ENCODE data around the gene SLC1A5.
A peak's percentile ranks its signal among the peaks of the same experiment; 100 is the strongest.
"Not testable (repeated sequence)": the region's sequence is repeated elsewhere in the genome, so short reads cannot be mapped to it uniquely, and the experiment has no call there.

SLC1A5 gene

DNA sequence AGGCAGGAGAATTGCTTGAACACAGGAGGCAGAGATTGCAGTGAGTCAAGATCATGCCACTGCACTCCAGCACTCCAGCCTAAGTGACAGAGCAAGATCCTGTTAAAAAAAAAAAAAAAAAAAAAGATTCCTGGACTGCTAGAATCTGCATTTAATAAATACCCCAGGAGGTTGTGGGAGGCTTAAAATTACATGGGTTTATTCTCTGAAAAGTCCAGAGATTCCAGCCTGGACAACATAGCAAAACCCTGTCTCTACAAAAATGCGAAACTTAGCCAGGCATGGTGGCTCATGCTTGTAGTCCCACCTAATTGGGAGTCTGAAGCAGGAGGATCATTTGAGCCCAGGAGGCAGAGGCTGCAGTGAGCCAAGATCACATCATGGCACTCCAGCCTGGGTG lies 9.5 kb upstream of the SLC1A5 start:
- DNase-seq, result no peak

DNA sequence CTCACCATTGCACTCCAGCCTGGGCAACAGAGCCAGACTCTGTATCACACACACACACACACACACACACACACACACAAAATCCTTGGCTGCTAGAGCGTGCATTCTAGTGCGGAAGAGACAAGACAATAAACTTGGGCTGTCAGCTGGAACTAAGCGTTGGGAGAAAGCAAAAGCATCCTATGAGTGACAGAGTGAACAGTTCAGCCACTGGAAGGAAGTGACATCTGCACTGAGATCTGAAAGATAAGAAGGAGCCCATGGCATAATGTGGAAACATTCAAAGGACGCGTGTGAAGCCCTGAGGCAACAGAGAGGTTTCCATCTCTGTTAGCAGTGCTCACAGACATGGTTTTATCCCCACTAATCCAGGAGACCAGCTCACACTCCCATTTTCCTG lies 3.5 kb upstream of the SLC1A5 start:
- peak; percentile 33 for DNase-seq

DNA sequence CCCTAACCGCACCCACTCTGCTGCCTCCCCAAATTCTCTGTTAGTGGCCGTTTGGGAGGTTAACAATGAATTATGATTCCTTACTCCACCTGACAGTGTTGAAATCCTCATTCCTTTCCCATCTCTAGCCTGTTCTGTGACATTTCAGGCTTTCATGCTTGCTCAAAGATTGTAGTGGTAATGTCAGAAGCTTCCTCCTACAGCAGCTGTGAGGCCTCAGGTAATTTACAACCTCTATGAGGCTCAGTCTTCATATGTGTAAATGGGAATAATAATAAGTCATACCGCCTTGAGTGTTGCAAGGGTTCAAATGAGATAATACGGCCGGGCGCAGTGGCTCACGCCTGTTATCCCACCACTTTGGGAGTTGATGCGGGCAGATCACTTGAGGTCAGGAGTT lies 977 bp upstream of the SLC1A5 start:
- no peak for DNase-seq

DNA sequence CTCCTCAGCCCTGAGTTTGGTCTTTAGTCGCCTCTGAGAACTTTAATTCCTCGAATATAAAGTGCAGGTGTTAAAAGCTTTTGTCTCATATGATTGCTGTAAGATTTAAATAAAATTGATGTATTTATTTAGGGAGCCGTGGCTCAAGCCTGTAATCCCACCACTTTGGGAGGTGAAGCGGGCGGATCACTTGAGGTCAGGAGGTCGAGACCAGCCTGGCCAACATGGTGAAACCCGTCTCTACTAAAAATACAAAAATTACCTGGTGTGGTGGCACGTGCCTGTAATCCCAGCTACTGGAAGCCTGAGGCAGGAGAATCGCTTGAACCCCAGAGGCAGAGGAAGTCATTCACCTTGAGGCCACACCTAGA lies 559 bp upstream of the SLC1A5 start:
- DNase-seq, result no peak

DNA sequence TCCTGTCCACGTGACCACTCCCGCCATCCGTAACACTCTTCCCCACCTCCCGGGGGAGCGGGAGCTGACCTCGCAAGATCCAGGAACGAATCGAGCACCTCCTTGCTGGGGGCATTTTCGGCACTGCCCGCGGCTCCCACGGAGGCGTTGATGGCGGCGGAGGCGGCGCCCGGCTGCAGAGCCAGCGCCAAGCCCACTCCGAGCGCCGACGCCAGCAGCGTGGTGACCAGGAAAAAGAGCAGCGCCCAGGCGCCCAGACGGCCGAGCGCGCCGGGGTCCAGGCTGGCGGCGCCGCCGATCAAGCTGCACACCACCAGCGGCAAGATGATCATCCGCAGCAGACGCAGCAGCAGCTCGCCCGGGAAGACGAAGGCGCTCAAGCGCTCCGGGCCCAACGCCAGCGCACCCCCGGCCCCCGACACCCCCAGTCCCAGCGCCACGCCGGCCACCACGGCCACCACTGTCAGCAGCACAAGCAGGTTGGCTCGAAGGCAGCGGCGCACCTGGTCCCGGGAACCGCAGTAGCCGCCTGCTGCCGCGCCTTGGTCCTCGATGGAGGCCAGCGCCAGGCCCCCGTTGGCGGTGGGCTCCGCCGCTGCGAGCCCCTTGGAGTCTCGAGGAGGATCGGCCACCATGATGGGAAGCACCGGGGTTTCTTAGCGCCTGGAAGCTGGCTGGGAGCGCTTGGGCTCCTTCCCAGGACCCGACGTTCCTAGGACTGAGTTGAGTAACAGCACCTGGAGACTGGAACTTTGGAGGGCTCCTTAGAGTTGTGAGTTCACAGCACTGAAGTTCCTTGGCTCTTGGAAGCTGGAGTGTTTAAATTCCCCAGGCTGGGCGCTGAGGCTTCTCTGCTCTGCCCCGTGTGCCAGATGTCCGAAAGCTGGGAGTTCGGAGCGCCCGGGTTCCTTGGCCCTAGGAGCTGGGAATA lies 798 bp downstream of the SLC1A5 start:
- peak; percentile 82 for DNase-seq

DNA sequence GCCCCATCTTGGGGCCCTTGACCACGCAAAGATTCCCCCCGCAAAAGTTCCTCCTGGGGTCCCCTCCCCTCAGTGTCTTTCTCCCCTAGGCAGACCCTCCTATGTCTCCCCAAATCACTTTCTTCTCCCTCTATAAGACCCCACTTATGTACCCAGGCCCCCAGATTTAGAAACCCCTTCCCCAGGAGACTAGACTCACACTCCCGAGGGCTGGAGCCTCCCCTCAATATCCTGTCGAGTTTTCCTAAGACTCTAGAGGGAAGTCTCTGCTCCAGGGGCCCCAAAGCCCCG lies 1.4 kb downstream of the SLC1A5 start:
- DNase-seq, result no peak

DNA sequence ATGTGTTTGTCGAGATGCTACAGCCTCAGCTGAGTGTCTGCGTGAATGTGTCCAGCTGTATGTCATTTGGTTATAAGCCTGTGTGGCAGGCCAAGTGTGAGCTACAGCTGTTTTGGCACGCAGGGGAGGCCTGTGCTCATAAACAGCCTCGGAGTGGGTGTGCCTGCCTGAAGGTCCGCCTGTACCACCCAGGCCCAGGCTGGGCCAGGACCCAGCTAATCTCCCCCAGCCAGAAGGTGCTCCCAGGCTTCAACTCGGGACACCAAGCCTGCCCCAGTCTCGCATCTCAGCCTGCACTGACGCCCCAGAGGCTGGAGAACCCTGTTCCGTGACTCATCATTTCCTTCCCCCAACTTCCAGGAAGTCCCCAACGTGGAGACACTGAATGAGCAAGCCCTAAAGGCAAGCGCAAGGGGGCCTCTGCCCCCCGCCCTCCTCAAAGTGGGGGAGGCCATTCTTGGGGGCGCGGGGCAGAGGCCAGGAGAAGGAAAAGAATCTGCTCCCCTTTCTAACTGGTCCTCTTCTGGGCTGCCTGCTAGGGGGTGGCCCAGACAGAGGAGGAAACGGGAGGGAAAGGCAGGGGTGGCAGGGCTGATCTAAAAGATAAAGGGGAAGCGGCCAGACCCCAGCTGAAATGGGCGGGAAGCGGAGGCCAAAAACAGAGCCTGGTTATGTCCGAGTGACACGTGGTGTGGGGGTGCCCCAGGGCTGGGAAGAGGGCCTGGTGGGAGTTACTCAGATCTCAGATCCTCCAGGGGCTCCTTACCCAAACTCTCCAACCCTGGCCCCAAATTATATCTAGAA lies 2.0 kb downstream of the SLC1A5 start:
- DNase-seq, result peak; percentile 93

DNA sequence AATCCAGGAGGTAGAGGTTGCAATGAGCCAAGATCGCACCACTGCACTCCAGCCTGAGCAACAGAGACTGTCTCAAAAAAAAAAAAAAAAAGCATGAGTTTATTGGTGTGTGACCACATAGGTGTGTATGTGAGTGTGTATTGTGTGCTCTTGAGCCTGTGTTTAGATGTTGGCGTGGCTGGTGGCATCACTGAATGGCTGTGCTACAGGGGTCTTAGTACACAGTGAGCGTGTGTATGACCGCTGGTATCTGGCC lies 2.5 kb downstream of the SLC1A5 start:
- no peak for DNase-seq

DNA sequence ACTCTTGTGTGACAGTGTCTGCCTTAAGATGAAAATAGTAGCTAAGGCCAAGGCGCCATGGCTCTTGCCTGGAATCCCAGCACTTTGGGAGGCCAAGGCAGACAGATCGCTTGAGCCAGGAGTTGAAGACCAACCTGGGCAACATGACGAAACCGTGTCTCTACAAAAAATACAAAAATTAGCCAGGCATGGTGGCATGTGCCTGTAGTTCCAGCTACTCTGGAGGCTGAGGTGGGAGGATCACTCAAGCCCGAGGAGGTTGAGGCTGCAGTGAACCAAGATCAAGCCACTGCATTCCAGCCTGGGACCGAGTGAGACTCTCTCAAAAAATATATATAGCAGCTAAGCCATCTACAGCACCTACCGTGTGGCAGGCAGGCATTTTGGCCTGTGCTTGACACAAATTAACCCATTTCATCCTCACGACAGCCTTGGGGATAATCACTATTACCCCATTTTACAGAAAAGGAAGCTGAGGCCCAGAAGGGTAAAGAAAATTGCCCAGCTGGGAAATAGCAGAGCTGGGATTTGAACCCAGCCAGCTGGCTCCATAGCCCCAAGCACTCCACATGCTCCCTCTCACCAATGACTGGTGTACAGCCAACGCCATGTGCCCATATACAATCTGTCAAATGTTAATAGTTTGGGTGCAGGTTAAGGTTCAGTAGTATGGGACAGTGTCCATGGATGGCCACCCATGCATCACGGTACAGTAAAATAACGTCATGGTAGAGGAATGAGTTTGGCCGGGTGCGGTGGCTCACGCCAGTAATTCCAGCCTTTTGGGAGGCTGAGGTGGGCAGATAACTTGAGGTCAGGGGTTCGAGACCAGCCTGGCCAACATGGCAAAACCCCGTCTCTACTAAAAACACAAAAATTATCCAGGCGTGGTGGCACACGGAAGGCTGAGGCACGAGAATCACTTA lies 3.1 kb downstream of the SLC1A5 start:
- DNase-seq, result no peak

DNA sequence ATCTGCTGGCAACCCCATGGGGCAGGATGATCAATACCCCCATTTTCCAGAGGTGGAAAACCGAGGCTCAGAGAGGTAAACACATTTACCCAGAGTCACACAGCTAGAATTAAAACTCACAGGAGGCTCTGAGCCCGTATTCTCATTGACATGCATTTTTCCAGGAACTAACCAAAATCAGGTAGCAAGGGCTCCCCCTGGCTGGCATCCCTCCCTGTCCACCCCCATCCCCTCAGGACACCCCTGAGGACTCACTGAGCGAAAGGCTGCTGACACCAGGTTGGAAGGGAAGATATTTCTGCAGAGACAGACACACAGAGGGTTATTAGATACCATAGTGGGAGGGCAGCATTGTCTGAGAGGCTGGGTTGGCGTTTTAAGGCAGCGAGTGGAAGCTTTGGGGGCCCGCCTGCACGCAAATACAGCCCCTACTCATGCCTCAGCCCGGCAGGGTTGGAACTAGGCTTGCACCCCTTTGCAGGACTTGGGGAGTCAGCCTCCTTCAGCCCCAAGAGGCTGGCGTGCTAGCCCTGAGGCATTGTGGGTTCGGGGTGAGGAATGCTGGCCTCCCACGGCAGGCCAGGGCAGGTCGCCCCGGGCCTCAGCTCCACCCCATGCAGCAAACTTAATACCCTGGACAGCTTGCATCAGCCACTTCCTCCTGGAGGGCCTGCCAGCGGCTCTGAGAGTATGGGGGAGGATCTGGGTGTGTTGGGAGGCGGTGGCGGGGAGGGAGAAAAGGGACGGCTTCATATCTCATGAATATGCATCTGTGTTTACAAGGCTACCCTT lies 3.9 kb downstream of the SLC1A5 start:
- DNase-seq, result peak; percentile 97

DNA sequence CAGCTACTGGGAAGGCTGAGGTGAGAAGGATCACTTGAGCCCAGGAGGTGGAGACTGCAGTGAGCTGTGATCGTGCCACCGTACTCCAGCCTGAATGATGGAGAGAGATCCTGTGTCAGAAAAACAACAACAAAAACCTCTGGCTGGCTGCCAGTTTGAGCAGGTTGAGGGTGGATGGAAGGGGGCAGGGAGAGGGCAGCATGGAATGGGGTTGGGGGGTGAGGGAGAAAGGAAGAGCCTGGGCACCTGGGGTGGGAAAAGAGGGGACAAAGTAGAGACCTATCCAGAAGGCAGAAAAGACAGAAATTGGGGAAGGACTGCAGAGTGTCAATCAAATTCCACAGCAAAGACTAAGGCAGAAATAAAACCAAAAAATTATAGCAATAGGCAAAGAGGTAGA lies 4.7 kb downstream of the SLC1A5 start:
- no peak for DNase-seq

DNA sequence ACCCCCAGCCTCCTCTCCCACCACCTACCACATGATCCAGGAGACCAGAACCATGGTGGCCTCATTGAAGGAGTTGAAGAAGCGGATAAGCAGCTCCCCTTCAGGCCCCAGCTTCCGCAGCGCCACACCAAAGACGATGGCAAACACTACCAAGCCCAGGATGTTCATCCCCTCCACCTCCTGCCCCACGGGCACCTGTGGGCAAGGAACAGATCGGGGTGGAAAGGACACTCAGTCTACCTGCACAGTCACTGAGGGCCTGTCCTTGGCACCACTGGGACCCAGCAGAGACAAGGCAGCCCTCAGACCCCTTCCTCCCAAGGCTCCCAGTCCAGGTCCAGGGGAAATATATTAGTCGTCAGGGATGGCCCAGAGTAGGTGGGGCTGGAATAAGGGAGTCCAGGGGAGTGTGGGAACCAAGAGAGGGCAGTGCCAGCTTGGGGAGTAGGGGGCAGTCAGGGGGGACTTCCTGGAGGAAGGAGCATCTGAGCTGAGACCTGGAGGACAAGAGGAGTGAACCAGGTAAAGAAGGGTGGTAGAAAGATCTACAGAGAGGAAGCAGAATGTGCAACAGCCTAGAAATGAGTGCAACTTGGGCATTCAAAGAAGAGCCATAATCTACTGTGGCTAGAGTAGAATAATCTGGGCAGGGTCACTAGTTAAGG lies 5.9 kb downstream of the SLC1A5 start:
- no peak for DNase-seq

DNA sequence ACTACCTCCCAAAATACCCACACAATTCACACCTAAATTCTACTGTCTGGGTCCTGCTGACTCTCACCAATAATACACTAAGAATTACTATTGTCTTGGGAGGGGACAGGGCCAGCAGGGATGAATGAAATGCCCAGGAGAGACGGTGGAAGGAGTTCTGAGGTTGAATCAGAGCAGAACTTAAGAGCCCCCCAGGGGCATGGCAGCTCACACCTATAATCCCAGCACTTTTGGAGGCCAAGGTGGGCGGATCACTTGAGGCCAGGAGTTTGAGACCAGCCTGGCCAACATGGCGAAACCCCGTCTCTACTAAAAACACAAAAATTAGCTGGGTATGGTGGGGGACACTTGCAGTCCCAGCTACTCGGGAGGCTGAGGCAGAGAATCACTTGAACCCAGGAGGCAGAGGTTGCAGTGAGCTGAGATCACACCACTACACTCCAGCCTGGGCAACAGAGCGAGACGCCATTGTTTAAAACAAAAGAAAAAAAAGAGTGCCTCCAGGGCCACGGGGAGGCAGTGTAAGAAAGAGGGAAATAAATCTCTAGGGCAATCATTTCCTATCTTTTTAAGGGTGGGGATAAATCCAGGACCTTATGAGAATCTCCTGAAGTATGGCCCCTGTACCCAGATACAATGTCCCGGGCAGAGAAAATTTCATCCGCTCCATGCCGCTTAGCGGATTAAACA lies 10.3 kb downstream of the SLC1A5 start:
- DNase-seq, result not testable (repeated sequence)

DNA sequence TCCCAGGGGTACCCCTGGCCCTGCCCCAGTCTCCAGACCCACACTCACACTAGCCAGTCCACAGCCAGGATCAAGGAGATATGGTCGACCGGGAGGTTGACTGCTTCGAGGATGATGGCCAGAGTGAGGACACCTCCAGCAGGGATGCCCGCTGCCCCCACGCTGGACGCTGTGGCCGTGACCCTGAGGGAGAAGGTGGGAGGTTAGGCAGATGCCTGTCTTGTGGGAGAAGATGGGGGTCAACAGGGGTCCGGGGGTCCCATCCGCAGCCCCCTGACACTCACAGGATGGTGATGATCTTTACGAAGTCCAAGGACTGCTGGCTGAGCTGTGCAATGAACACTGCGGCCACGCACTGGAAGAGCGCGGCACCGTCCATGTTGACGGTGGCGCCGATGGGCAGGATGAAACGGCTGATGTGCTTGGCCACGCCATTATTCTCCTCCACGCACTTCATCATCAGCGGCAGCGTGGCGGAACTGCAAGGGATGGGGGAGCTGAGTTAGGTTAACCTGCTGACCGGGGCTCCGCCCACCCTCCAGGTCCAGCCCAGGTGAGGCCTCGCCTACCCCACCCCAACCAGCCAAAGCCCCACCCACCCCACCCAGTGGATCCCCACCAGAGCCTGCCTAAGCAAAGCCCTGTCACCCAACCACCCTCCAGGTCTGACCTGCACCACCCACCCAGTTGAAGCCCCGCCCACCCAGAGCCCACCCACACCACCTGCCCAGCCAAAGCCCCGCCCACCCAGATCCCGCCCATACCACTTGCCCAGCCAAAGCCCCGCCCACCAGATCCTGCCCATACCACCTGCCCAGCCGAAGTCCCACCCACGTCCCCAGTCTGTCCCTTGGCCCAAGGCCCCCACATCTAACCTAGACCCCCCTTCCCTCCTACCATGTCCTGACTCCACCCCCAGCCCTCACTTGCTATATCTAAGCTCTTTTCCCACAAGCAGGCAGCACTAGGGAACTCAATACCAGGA lies 11.2 kb downstream of the SLC1A5 start:
- no peak for DNase-seq

DNA sequence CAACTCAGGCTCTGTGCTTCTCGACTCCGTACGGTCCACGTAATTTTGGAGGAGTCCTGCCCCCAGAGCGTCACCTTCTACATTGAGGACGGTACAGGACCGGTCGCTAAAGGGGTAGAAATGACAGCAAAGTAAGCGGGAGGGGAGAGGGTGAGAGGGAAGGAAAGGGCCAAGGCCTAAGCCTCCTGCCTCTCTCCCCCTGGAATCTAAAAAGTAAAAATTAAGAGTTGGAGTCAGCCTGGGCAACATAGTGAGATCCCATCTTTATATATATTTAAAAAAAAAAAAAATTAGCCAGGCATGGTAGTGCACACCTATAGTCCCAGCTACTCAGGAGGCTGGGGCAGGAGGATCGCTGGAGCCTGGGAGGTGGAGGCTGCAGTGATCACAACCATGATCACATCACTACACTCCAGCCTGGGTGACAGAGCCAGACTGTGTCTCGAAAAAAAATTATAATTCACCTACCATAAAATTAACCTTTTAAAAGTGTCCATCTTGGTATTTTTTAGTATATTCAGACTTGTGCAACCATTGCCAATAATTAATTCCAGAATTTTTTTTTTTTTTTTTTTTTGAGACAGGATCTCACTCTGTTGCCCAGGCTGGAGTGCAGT lies 12.6 kb downstream of the SLC1A5 start:
- no peak for DNase-seq

DNA sequence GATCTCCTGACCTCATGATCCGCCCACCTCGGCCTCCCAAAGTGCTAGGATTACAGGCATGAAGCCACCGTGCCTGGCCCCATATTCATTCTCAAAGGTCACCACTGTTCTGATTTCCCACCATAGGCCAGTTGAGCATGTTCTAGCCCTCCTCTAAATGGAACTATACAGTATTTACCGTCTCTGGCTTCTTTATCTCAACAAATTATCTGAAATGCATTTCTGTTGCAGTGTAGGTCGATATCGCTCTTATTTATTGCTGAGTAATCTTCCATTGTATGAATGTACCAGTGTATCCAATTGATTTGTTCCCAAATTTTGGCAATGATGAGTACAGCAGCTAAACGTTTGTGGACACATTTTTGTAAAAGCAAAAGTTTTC lies 15.4 kb downstream of the SLC1A5 start:
- no peak for DNase-seq

DNA sequence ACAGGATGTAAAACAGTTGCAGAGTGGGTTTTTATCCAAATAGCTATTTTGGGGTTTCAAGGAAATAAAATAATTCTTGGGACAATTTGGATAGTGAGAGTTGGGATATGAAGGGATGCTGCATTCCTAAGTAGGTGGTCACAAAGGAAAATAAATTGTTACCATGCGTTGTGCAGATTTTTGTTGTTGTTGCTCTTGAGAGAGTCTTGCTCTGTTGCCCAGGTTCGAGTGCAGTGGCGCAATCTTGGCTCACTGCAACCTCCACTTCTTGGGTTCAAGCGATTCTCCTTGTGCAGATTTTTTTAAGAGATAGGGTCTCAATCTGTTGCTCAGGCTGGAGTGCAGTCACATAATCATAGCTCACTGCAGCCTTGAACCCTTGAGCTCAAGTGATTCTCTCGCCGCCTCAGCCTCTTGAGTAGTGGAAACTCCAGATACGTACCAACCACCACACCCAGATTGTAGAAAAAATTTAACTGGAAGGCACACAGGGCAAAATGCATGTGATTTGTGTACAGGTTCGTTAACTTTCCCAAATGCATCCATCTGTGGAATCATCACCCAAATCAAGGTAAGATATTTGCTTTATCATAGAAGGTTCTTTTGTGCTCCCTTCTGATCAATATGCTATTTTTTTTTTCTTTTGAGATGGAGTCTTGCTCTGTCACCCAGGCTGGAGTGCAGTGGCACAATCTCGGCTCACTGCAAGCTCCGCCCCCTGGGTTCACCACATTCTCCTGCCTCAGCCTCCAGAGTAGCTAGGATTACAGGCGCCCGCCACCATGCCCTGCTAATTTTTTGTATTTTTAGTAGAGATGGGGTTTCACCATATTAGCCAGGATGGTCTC lies 16.0 kb downstream of the SLC1A5 start:
- DNase-seq, result peak; percentile 45

DNA sequence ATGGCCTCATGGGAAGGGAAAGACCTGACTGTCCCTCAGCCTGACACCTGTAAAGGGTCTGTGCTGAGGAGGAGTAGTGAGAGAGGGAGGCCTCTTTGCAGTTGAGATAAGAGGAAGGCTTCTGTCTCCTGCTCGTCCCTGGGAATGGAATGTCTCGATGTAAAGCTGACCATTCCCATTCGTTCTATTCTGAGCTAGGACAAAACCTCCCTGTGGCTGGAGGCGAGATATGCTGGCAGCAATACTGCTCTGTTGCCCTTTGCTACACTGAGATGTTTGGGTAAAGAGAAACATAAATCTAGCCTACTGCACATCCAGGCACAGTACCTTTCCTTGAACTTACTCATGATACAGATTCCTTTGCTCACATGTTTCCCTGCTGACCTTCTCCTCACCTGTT lies 19.6 kb downstream of the SLC1A5 start:
- DNase-seq, result not testable (repeated sequence)
